SU-DHL-6 (cell line): Measurements from ENCODE around the gene S100A9.

Experiments
- CTCF ChIP-seq: fragments of 200-600 bp; sonication (generic); IDR thresholded peaks from one replicate; pipeline ENCODE4 v1.5.1; 2017; ENCODE audit warnings: antibody characterized with exemption, mild to moderate bottlenecking, low read length, moderate library complexity; ENCODE audit not compliant: insufficient read depth, poor library complexity, severe bottlenecking
- EZH2phosphoT487 ChIP-seq: fragments of 200-600 bp; sonication (generic), shearing (Covaris generic); conservative IDR thresholded peaks from 2 replicates; pipeline ENCODE4 v1.6.1; 2018; ENCODE audit warnings: mild to moderate bottlenecking, antibody characterized with exemption, low read length, moderate library complexity, mixed read lengths

- TF ChIP-seq CTCF = peak; percentile 51
- TF ChIP-seq EZH2phosphoT487 = no peak
Measured at GRCh38 chr1:153355445-153356071, 2.1 kb upstream of the S100A9 start.
